GM12801 (cell line): Measurements from ENCODE around the gene SUPT3H.

Experiments
- TF ChIP-seq, protein P1 (sequence below): IDR thresholded peaks from one replicate; pipeline ENCODE4 v1.5.1; 2011; ENCODE audit warnings: control low read depth; ENCODE audit not compliant: insufficient read length; ENCODE audit errors: extremely low read depth

Gene SUPT3H

DNA sequence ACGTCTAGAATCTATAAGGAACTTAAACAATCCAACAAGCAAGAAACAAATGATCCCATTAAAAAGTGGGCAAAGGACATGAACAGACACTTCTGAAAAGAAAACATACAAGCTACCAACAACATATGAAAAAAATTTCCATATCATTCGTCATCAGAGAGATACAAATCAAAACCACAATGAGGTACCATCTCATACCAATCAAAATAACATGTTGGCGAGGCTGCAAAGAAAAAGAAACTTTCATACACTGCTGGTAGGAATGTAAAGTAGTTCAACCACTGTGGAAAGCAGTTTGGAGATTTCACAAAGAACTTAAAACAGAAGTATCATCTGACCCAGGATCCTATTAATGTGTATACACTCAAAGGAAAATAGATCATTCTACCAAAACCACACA lies 293.5 kb downstream of the SUPT3H start:
- TF ChIP-seq, protein P1, sequence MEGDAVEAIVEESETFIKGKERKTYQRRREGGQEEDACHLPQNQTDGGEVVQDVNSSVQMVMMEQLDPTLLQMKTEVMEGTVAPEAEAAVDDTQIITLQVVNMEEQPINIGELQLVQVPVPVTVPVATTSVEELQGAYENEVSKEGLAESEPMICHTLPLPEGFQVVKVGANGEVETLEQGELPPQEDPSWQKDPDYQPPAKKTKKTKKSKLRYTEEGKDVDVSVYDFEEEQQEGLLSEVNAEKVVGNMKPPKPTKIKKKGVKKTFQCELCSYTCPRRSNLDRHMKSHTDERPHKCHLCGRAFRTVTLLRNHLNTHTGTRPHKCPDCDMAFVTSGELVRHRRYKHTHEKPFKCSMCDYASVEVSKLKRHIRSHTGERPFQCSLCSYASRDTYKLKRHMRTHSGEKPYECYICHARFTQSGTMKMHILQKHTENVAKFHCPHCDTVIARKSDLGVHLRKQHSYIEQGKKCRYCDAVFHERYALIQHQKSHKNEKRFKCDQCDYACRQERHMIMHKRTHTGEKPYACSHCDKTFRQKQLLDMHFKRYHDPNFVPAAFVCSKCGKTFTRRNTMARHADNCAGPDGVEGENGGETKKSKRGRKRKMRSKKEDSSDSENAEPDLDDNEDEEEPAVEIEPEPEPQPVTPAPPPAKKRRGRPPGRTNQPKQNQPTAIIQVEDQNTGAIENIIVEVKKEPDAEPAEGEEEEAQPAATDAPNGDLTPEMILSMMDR, result no peak

DNA sequence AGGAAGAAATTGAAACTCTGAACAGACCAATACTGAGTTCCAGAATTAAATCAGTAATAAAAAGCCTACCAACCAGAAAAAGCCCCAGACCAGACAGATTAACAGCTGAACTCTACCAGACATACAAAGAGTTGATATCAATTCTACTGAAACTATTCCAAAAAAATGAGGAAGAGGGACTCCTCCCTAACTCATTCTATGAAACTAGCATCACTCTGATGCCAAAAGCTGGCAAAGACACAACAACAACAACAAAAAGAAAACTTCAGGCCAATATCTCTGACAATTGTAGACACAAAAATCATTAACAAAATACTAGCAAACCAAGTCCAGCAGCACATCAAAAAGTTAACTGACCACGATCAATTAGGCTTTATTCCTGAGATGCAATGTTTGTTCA lies 295.6 kb downstream of the SUPT3H start:
- TF ChIP-seq, protein P1, result no peak

DNA sequence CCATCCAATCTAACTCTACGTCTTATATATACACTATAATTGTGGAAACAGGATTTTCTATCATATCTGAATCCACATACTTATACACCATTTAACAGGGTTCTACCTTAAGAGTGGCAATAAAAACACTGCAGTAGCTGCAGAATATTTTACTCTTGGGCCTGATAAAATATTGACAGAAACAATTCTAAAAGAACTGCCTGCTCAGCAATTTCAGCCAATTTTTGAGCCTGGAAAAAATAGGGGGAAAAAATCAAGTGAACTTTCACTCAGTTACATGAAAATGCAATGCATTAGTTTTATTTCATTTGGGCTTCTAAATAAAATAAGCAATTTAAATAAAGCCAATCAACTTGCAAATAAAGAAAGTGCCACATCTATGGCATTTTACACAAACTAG lies 296.1 kb downstream of the SUPT3H start:
- TF ChIP-seq, protein P1, result no peak

DNA sequence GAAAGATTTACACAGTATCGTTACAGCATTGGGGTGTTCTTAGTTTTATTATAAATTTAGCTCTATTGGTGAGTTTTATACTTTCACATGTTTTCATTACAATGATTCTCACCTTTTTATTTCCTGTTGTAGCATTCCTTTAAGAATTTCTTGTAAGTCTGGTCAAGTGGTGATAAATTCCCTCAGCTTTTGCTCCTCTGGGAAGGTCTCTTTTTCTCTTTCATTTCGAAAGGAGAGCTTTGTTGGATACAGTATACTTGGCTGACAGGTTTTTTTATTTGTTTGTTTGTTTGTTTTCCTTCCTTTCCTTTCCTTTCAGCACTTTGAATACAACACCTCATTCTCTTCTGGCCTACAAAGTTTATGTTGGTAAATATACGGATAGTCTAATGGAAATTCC lies 299.3 kb downstream of the SUPT3H start:
- TF ChIP-seq, protein P1, result no peak

DNA sequence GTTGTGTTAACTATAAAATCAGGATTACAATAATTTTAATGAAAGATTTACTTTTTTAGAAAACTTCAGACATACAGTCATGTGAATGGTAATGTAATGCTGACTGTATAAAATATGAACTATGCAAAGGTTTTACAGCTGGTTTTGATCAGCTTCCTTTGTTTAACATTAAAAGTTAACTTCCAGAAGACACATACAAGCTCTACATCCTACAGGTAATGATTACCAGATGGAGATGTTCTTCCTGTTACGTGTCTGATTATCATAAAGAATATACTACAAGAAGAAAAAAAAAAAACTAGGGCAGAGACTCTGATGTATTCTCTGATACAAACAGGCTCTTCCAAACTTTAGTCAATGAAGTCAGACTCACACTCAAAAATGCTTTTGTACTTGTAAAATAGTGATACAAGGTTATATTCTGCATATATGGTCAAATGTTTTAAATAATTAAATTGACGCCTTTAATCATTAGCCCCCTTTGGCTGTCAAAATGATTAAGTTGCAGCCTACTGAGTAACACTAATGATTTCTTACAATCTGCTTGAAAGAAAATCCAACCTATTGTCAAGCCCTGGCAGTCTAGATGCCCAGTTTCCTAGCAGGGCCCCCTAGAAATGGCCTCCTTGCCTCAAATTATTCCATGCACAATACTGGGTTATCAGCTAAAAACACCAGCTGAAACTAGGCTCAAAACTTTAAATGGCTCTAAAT lies 301.4 kb downstream of the SUPT3H start:
- TF ChIP-seq, protein P1, result no peak

DNA sequence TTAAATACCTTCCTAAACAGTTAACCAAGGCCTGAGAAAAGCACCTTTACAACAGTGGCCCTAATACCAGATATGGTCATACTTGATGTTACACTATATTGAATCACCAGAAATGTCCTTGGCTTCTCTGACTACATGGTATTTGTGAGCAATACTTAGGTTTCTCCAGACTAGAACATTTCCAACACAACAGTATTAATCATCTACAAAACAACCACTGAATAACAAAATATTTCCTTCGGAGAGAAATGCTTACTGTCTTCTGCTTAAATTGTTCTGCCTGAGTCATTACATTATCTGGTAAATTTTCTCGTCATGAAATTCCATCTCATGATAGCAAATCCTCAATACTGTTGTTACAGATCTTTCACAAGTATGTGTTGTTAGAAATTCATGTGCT lies 302.5 kb downstream of the SUPT3H start:
- TF ChIP-seq, protein P1, result no peak

DNA sequence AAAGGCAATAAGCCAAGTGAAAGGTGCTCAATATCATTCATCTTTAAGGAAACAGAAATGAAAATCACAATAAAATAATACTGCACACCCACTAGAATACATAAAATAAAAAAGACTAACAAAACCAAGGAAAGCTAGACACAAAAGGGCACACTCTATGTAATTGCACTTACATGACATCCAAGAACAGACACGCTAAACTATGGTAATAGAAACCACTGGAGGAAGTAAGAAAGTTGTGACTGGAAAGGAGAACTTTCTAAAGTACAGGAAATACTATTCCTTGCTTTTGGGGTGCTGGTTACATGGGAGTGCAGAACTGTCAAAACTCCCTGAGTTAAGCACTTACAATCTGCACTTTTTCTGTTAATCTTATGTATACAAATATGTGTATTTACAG lies 303.3 kb downstream of the SUPT3H start:
- TF ChIP-seq, protein P1, result no peak
